GM12891 (cell line): ENCODE data around the gene TDRD7.
"Not testable (repeated sequence)": the region's sequence is repeated elsewhere in the genome, so short reads cannot be mapped to it uniquely, and the experiment has no call there.

Source experiments
- DNase-seq: peaks from one replicate; pipeline ENCODE4 v3.0.0; 2011; ENCODE audit warnings: low spot score; ENCODE audit not compliant: insufficient read length
- FAIRE-seq: peaks from 2 replicates; lab custom pipeline; 2011; peaks lifted over from hg19 to GRCh38; lab: Jason Lieb, UNC
- PAX5 ChIP-seq: IDR thresholded peaks from 2 replicates; pipeline ENCODE4 v1.6.1; 2011; ENCODE audit warnings: low read length, moderate library complexity, mild to moderate bottlenecking; ENCODE audit not compliant: insufficient read depth, severe bottlenecking
- POLR2A ChIP-seq: IDR thresholded peaks from 2 replicates; pipeline ENCODE4 v1.6.1; 2011; ENCODE audit warnings: low read depth, low read length, control low read depth
- POLR2AphosphoS5 ChIP-seq: IDR thresholded peaks from 2 replicates; pipeline ENCODE4 v1.6.1; 2011; ENCODE audit warnings: low read depth, low read length, control low read depth
- POU2F2 ChIP-seq: IDR thresholded peaks from 2 replicates; pipeline ENCODE4 v1.6.1; 2011; ENCODE audit warnings: low read depth, mild to moderate bottlenecking, control low read depth, low read length, moderate library complexity
- SPI1 ChIP-seq: IDR thresholded peaks from 2 replicates; pipeline ENCODE4 v1.6.1; 2011; ENCODE audit warnings: low read depth, low read length, control low read depth
- TAF1 ChIP-seq: IDR thresholded peaks from 2 replicates; pipeline ENCODE4 v1.6.1; 2011; ENCODE audit warnings: low read depth, low read length, control low read depth

TDRD7 gene

GRCh38 chr9:97445119-97445701 is 33.3 kb downstream of the TDRD7 start:
- TF ChIP-seq PAX5, result no peak
- no peak for TF ChIP-seq POLR2A
- no peak for TF ChIP-seq POU2F2
- TF ChIP-seq POLR2AphosphoS5, result no peak
- TF ChIP-seq TAF1, result no peak
- TF ChIP-seq SPI1, result no peak
- FAIRE-seq (no peak), DNase-seq (no peak)

GRCh38 chr9:97447001-97447400 is 35.1 kb downstream of the TDRD7 start:
- no peak for TF ChIP-seq PAX5
- no peak for TF ChIP-seq SPI1
- TF ChIP-seq POLR2A, result no peak
- TF ChIP-seq POU2F2, result no peak
- no peak for TF ChIP-seq TAF1
- TF ChIP-seq POLR2AphosphoS5, result no peak
- FAIRE-seq, result no peak

GRCh38 chr9:97453573-97453972 is 41.7 kb downstream of the TDRD7 start:
- DNase-seq, FAIRE-seq: not testable (repeated sequence)

More at GRCh38 chr9:97447001-97447400, 35.1 kb downstream of the TDRD7 start:
- no peak for DNase-seq

- DNase-seq, result not testable (repeated sequence)
Measured at GRCh38 chr9:97456841-97457240, 44.9 kb downstream of the TDRD7 start.

GRCh38 chr9:97459326-97459725 is 47.4 kb downstream of the TDRD7 start:
- TF ChIP-seq POLR2A (no peak), SPI1 (no peak), POLR2AphosphoS5 (no peak), TAF1 (no peak), POU2F2 (no peak), PAX5 (no peak)
- no peak for DNase-seq
- no peak for FAIRE-seq

More at GRCh38 chr9:97456841-97457240, 44.9 kb downstream of the TDRD7 start:
- not testable (repeated sequence) for FAIRE-seq

GRCh38 chr9:97462159-97462558 is 50.3 kb downstream of the TDRD7 start:
- DNase-seq (no peak), FAIRE-seq (no peak)
- no peak for TF ChIP-seq PAX5
- TF ChIP-seq POLR2AphosphoS5, result no peak
- TF ChIP-seq POLR2A, result no peak
- TF ChIP-seq POU2F2, result no peak
- no peak for TF ChIP-seq SPI1
- no peak for TF ChIP-seq TAF1

GRCh38 chr9:97462914-97463313 is 51.0 kb downstream of the TDRD7 start:
- FAIRE-seq (no peak), DNase-seq (no peak)
- TF ChIP-seq POU2F2, result no peak

GRCh38 chr9:97468658-97469448 is 57.0 kb downstream of the TDRD7 start:
- peak; percentile 32 for DNase-seq
- TF ChIP-seq POU2F2 (peak; percentile 42; the same call in 1 of the 2 replicates), POLR2AphosphoS5 (no peak)
- peak; percentile 92 for FAIRE-seq

- no peak for DNase-seq
- no peak for FAIRE-seq
- no peak for TF ChIP-seq PAX5
- TF ChIP-seq TAF1, result no peak
- no peak for TF ChIP-seq SPI1
- no peak for TF ChIP-seq POLR2A
- TF ChIP-seq POLR2AphosphoS5, result no peak
- TF ChIP-seq POU2F2, result no peak
Measured at GRCh38 chr9:97470076-97470475, 58.2 kb downstream of the TDRD7 start.

GRCh38 chr9:97473717-97474116 is 61.8 kb downstream of the TDRD7 start:
- DNase-seq, result no peak
- FAIRE-seq, result no peak
- no peak for TF ChIP-seq POLR2A
- no peak for TF ChIP-seq POU2F2
- TF ChIP-seq PAX5, result no peak
- TF ChIP-seq SPI1, result no peak
- TF ChIP-seq TAF1, result no peak
- TF ChIP-seq POLR2AphosphoS5, result no peak

- no peak for TF ChIP-seq TAF1
- TF ChIP-seq POU2F2, result no peak
- TF ChIP-seq POLR2AphosphoS5, result no peak
- TF ChIP-seq POLR2A, result no peak
- no peak for TF ChIP-seq PAX5
- no peak for TF ChIP-seq SPI1
- DNase-seq (no peak), FAIRE-seq (no peak)
Measured at GRCh38 chr9:97474372-97474925, 62.6 kb downstream of the TDRD7 start.
